Activated B cell treated with CpG ODN at 0.5 μM for 24 hours (primary cell): ENCODE data around the gene DCBLD2. TPM values are rescaled to one million over a fixed set of nuclear protein-coding genes. Genes with fewer than 3 reads are reported as not detected.

ENCODE experiments used
- ATAC-seq: fragments of 200-7000 bp; cut with Tn5 transposase; one replicate; pipeline ENCODE4 v1.10.0; 2021; ENCODE audit warnings: low read depth, mild to moderate bottlenecking, moderate library complexity
- CTCF ChIA-PET: fragments of 350-600 bp; sonication (Branson Sonifier 250); formaldehyde crosslinking; loops from one replicate; lab custom pipeline; 2021; ENCODE audit warnings: antibody characterized with exemption; lab: Charles Lee
- POLR2A ChIA-PET: fragments of 350-600 bp; sonication (Branson Sonifier 250); formaldehyde crosslinking; loops from one replicate; lab custom pipeline; 2021; ENCODE audit warnings: antibody characterized with exemption; lab: Charles Lee
- DNase-seq: peaks from one replicate; pipeline ENCODE4 v3.0.0; 2022
- H3K27ac Mint-ChIP-seq: one replicate; pipeline ENCODE4 v1.8.0; 2020; ENCODE audit warnings: mixed read lengths
- H3K27me3 Mint-ChIP-seq: one replicate; pipeline ENCODE4 v1.8.0; 2021; ENCODE audit warnings: mixed read lengths
- H3K36me3 Mint-ChIP-seq: one replicate; pipeline ENCODE4 v1.8.0; 2021; ENCODE audit warnings: low read depth, mixed read lengths
- H3K4me1 Mint-ChIP-seq: one replicate; pipeline ENCODE4 v1.8.0; 2021; ENCODE audit warnings: mixed read lengths
- H3K4me3 Mint-ChIP-seq: one replicate; pipeline ENCODE4 v1.8.0; 2020; ENCODE audit warnings: mild to moderate bottlenecking, mixed read lengths
- H3K9me3 Mint-ChIP-seq: one replicate; pipeline ENCODE4 v1.8.0; 2020; ENCODE audit warnings: mixed read lengths
- CTCF ChIP-seq: fragments of 200-600 bp; IDR thresholded peaks from one replicate; pipeline ENCODE4 v1.8.0; 2022; ENCODE audit warnings: antibody characterized with exemption, mild to moderate bottlenecking
- intact Hi-C: fragments of 100-400 bp; cut with micrococcal nuclease; formaldehyde crosslinking; loops from one replicate; pipeline ENCODE4 v1.15.1; 2024
- total RNA-seq: library from RNA; stranded (reverse); gene quantifications from 2 replicates; pipeline ENCODE4 v1.2.3, GENCODE V29; 2022

The DCBLD2 gene
- total RNA-seq, 1 donor from 2014 or later: 0.95 TPM

DNA sequence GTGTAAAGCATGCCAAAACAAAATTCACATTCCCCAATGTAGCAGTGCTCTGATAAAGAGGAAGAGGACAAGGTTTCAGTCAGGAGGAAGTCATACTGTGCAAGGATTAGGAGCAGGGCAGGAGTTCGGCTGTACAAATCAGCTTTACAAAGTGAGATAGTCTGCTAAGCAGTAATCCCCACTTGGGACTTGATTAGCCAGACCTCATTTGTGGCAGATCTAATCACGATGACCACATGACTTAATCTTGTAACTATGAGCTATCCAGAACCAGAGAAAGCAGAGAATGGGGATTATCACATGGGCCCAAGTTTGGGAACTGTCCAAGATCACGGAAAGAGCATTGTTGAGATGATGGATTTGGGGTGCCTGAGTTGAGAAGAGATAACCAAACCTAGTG lies 7.8 kb downstream of the DCBLD2 start:
- ChIA-PET POLR2A (no interaction called here), CTCF (no interaction called here)
- no peak for DNase-seq
- intact Hi-C loops: no loop called here
- H3K9me3 Mint-ChIP-seq: no peaks in the 10 kb centered on the region
- TF ChIP-seq CTCF: no peak
- ATAC-seq: no peak
- no peaks in the 10 kb centered on the region for H3K4me1 Mint-ChIP-seq
- H3K36me3 Mint-ChIP-seq: no peaks in the 10 kb centered on the region
- peaks cover 2% of the 10 kb centered on the region for H3K27me3 Mint-ChIP-seq
- no peak overlapping the region for H3K4me3 Mint-ChIP-seq
- H3K27ac Mint-ChIP-seq: no peak overlapping the region

GRCh38 chr3:98892263-98892662 lies 9.2 kb downstream of the DCBLD2 start:
- Mint-ChIP-seq H3K4me1 (no peaks in the 10 kb centered on the region), H3K27ac (no peak overlapping the region), H3K27me3 (peaks cover 2% of the 10 kb centered on the region), H3K9me3 (no peaks in the 10 kb centered on the region), H3K36me3 (no peaks in the 10 kb centered on the region), H3K4me3 (no peak overlapping the region)
- POLR2A ChIA-PET: no interaction called here
- ATAC-seq (no peak), DNase-seq (no peak)
- intact Hi-C loops: no loop called here
- no peak for TF ChIP-seq CTCF
- CTCF ChIA-PET: no interaction called here

- ChIA-PET POLR2A (no interaction called here), CTCF (no interaction called here)
- Mint-ChIP-seq H3K36me3 (no peaks in the 10 kb centered on the region), H3K4me1 (no peaks in the 10 kb centered on the region), H3K27me3 (peaks cover 2% of the 10 kb centered on the region), H3K4me3 (no peak overlapping the region), H3K9me3 (no peaks in the 10 kb centered on the region), H3K27ac (no peak overlapping the region)
- ATAC-seq: no peak
- no peak for TF ChIP-seq CTCF
- intact Hi-C loops: no loop called here
- no peak for DNase-seq
Measured at GRCh38 chr3:98890965-98891910, 10.3 kb downstream of the DCBLD2 start.

GRCh38 chr3:98890181-98890835 lies 11.2 kb downstream of the DCBLD2 start:
- no peak for ATAC-seq
- Mint-ChIP-seq H3K4me3 (no peak overlapping the region), H3K27me3 (peaks cover 2% of the 10 kb centered on the region), H3K9me3 (no peaks in the 10 kb centered on the region), H3K36me3 (no peaks in the 10 kb centered on the region), H3K27ac (no peak overlapping the region), H3K4me1 (no peaks in the 10 kb centered on the region)
- POLR2A ChIA-PET: no interaction called here
- CTCF ChIA-PET: no interaction called here
- DNase-seq: no peak
- no peak for TF ChIP-seq CTCF
- intact Hi-C loops: no loop called here

DNA sequence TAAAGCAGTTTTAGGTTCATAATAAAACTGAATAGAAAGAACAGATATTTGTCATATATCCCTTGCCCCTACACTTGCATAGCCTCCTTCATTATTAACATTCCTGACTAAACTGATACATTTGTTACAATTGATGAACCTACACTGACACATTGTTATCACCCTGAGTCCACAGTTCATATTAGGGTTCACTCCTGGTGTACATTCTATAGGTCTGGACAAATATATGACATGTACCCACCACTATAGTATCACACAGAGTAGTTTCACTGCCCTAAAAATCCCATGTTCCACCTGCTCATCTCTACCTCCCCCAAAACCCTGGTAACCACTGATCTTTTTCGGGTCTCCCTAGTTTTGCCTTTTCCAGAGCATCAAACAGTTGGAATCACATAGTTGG lies 13.8 kb downstream of the DCBLD2 start:
- Mint-ChIP-seq H3K27ac (no peak overlapping the region), H3K9me3 (no peaks in the 10 kb centered on the region), H3K4me1 (no peaks in the 10 kb centered on the region), H3K27me3 (peaks cover 2% of the 10 kb centered on the region), H3K36me3 (no peaks in the 10 kb centered on the region), H3K4me3 (no peak overlapping the region)
- intact Hi-C loops: no loop called here
- ATAC-seq (no peak), DNase-seq (no peak)
- POLR2A ChIA-PET: no interaction called here
- CTCF ChIA-PET: no interaction called here
- no peak for TF ChIP-seq CTCF
